Mucosa of rectum (tissue), 2 donors: ENCODE data around the gene NDUFB10.
A peak's percentile ranks its signal among the peaks of the same experiment; 100 is the strongest.
"Not testable (repeated sequence)": the region's sequence is repeated elsewhere in the genome, so short reads cannot be mapped to it uniquely, and the experiment has no call there.

Source experiments
- H3K27ac ChIP-seq, 2 donors: one replicate each; pipeline ENCODE4 v1.7.0; 2013; ENCODE audit warnings: inconsistent platforms in 2 of 2, low read depth in 2 of 2, low read length in 2 of 2
- H3K27me3 ChIP-seq, 2 donors: one replicate each; pipeline ENCODE4 v1.7.0; 2013; ENCODE audit warnings: low read length in 2 of 2; ENCODE audit not compliant: control insufficient read depth in 2 of 2, insufficient read depth in 2 of 2
- H3K36me3 ChIP-seq, 2 donors: one replicate each; pipeline ENCODE4 v1.7.0; 2013; ENCODE audit warnings: low read length in 2 of 2; ENCODE audit not compliant: control insufficient read depth in 2 of 2, insufficient read depth in 2 of 2
- H3K4me1 ChIP-seq, 2 donors: one replicate each; pipeline ENCODE4 v1.7.0; 2013; ENCODE audit warnings: low read length in 2 of 2, mild to moderate bottlenecking in 1 of 2; ENCODE audit not compliant: control insufficient read depth in 2 of 2, insufficient read depth in 2 of 2
- H3K4me3 ChIP-seq, 2 donors: one replicate each; pipeline ENCODE4 v1.7.0; 2013; ENCODE audit warnings: low read length in 2 of 2
- H3K9ac ChIP-seq, 2 donors: one replicate each; pipeline ENCODE4 v1.7.0; 2013; ENCODE audit warnings: low read length in 2 of 2, low read depth in 1 of 2, mild to moderate bottlenecking in 1 of 2
- H3K9me3 ChIP-seq, 2 donors: one replicate each; pipeline ENCODE4 v1.7.0; 2013; ENCODE audit warnings: low read length in 2 of 2; ENCODE audit not compliant: control insufficient read depth in 2 of 2
- donor health status: healthy.
- donor health status: Normal muscosa, but diverticular disease.

NDUFB10 gene

GRCh38 chr16:1939833-1940232 is 19.5 kb upstream of the NDUFB10 start:
- Histone ChIP-seq H3K36me3 (peaks cover 10 to 24% of the 10 kb centered on the region in 2 donors), H3K27ac (peak overlapping the region; percentile 48 to 77), H3K4me1 (peaks cover 28 to 37% of the 10 kb centered on the region in 2 donors)
- H3K9ac ChIP-seq, H3K4me3 ChIP-seq, H3K9me3 ChIP-seq, H3K27me3 ChIP-seq: not testable (repeated sequence)

- Histone ChIP-seq H3K27me3 (no peaks in the 10 kb centered on the region), H3K36me3 (peaks cover 10 to 24% of the 10 kb centered on the region in 2 donors), H3K9ac (peak overlapping the region; percentile 15 to 32), H3K4me3 (peak overlapping the region in 1 of 2 donors; percentile 5), H3K27ac (peak overlapping the region; percentile 48 to 77), H3K9me3 (no peaks in the 10 kb centered on the region), H3K4me1 (peaks cover 28 to 37% of the 10 kb centered on the region in 2 donors)
These were observed 18.8 kb upstream of the NDUFB10 start for GRCh38 chr16:1940273-1941161.

GRCh38 chr16:1941162-1942046 is 17.9 kb upstream of the NDUFB10 start:
- Histone ChIP-seq H3K4me3 (peak overlapping the region; percentile 80 to 94), H3K27me3 (no peaks in the 10 kb centered on the region), H3K9ac (peak overlapping the region; percentile 15 to 47), H3K27ac (peak overlapping the region; percentile 48 to 81), H3K9me3 (no peaks in the 10 kb centered on the region), H3K4me1 (peaks cover 28 to 37% of the 10 kb centered on the region in 2 donors), H3K36me3 (peaks cover 10 to 24% of the 10 kb centered on the region in 2 donors)

GRCh38 chr16:1942047-1942809 is 17.1 kb upstream of the NDUFB10 start:
- peak overlapping the region; percentile 80 to 94 for H3K4me3 ChIP-seq
- peak overlapping the region; percentile 81 to 84 for H3K27ac ChIP-seq
- no peaks in the 10 kb centered on the region for H3K27me3 ChIP-seq
- peak overlapping the region; percentile 83 to 90 for H3K9ac ChIP-seq
- H3K4me1 ChIP-seq = peaks cover 28 to 37% of the 10 kb centered on the region in 2 donors
- no peaks in the 10 kb centered on the region for H3K9me3 ChIP-seq
- H3K36me3 ChIP-seq = peaks cover 10 to 19% of the 10 kb centered on the region in 2 donors

GRCh38 chr16:1942810-1943726 is 16.3 kb upstream of the NDUFB10 start, which contains the start of gene MSRB1:
TSS of gene MSRB1 (minus strand) at chr16:1943199. CDS start at chr16:1943156, 43 bp downstream.
- Histone ChIP-seq H3K9me3 (no peaks in the 10 kb centered on the region), H3K4me1 (peaks cover 28 to 37% of the 10 kb centered on the region in 2 donors), H3K9ac (peak within 1 kb of the TSS; percentile 83 to 90), H3K27me3 (no peaks in the 10 kb centered on the region), H3K4me3 (peak within 1 kb of the TSS; percentile 80 to 94), H3K27ac (peak within 1 kb of the TSS; percentile 81 to 84), H3K36me3 (peaks cover 9 to 18% of the 10 kb centered on the region in 2 donors)

GRCh38 chr16:1944612-1945199 is 14.6 kb upstream of the NDUFB10 start:
- Histone ChIP-seq H3K9me3 (no peaks in the 10 kb centered on the region), H3K27me3 (no peaks in the 10 kb centered on the region), H3K36me3 (peaks cover 0 to 4% of the 10 kb centered on the region in 2 donors), H3K9ac (no peak overlapping the region), H3K4me1 (peaks cover 28 to 31% of the 10 kb centered on the region in 2 donors), H3K4me3 (no peak overlapping the region), H3K27ac (no peak overlapping the region)

GRCh38 chr16:1945559-1946391 is 13.6 kb upstream of the NDUFB10 start:
- Histone ChIP-seq H3K27me3 (no peaks in the 10 kb centered on the region), H3K27ac (no peak overlapping the region), H3K4me1 (peaks cover 21 to 24% of the 10 kb centered on the region in 2 donors), H3K36me3 (no peaks in the 10 kb centered on the region), H3K9me3 (no peaks in the 10 kb centered on the region), H3K4me3 (no peak overlapping the region), H3K9ac (no peak overlapping the region)
